Right forelimb (tissue), 1 donor: Measurements from ENCODE around the gene HDAC10.

Source experiments
- DNase-seq: peaks from one replicate; pipeline ENCODE4 v3.0.0-alpha.2; 2018

The HDAC10 gene

GRCh38 chr22:50199251-50199721 is 51.8 kb downstream of the HDAC10 start:
- no peak for DNase-seq

GRCh38 chr22:50198624-50199017 is 52.4 kb downstream of the HDAC10 start:
- DNase-seq: no peak

- DNase-seq: no peak
Observed at GRCh38 chr22:50197856-50198623, 53.0 kb downstream of the HDAC10 start.

- no peak for DNase-seq
Observed at GRCh38 chr22:50197000-50197800, 53.9 kb downstream of the HDAC10 start.

- no peak for DNase-seq
Observed at GRCh38 chr22:50196256-50196655, 54.8 kb downstream of the HDAC10 start.
